ENCODE data around the gene PGAP6.

- TF ChIP-seq CTCF (IDR thresholded peaks at IDR 0.05) (no peak), POLR2A (IDR thresholded peaks at IDR 0.05) (no peak), POLR2AphosphoS5 (IDR thresholded peaks at IDR 0.05) (no peak)
Observed at GRCh38 chr16:322476-323143, 59.2 kb downstream of the PGAP6 start.

Measured in breast epithelium (tissue), 3 donors.